Measurements from ENCODE around the gene LAMA4.

LAMA4 gene

GRCh38 chr6:112253841-112254816, at the start of gene LAMA4:
TSS of gene LAMA4 (minus strand) at chr6:112254567. CDS start at chr6:112254150, 417 bp downstream.
- no peak for DNase-seq

GRCh38 chr6:112302142-112302705, 47.9 kb upstream of the LAMA4 start:
- DNase-seq, result no peak

- no peak for DNase-seq
These were observed 46.5 kb upstream of the LAMA4 start for GRCh38 chr6:112300896-112301295.

GRCh38 chr6:112298816-112299281, 44.5 kb upstream of the LAMA4 start:
- no peak for DNase-seq

- no peak for DNase-seq
These were observed 43.8 kb upstream of the LAMA4 start for GRCh38 chr6:112298021-112298745.

- DNase-seq, result no peak
These were observed 42.3 kb upstream of the LAMA4 start for GRCh38 chr6:112296694-112297093.

- DNase-seq, result no peak
These were observed 41.8 kb upstream of the LAMA4 start for GRCh38 chr6:112296122-112296521.

GRCh38 chr6:112291161-112291762, 36.9 kb upstream of the LAMA4 start:
- DNase-seq, result no peak

GRCh38 chr6:112289038-112289566, 34.7 kb upstream of the LAMA4 start:
- DNase-seq, result no peak

GRCh38 chr6:112288475-112288874, 34.1 kb upstream of the LAMA4 start:
- DNase-seq, result no peak

GRCh38 chr6:112287577-112288225, 33.3 kb upstream of the LAMA4 start:
- no peak for DNase-seq

- DNase-seq, result no peak
These were observed 32.3 kb upstream of the LAMA4 start for GRCh38 chr6:112286500-112287144.

- DNase-seq, result no peak
These were observed 31.6 kb upstream of the LAMA4 start for GRCh38 chr6:112286010-112286409.

GRCh38 chr6:112284603-112285002, 30.2 kb upstream of the LAMA4 start:
- no peak for DNase-seq

GRCh38 chr6:112283621-112284020, 29.3 kb upstream of the LAMA4 start:
- DNase-seq, result no peak

GRCh38 chr6:112281821-112282615, 27.7 kb upstream of the LAMA4 start:
- no peak for DNase-seq

GRCh38 chr6:112279031-112279935, 24.9 kb upstream of the LAMA4 start:
- DNase-seq, result no peak

GRCh38 chr6:112275365-112275764, 21.0 kb upstream of the LAMA4 start:
- no peak for DNase-seq

GRCh38 chr6:112274774-112275173, 20.4 kb upstream of the LAMA4 start:
- no peak for DNase-seq

- no peak for DNase-seq
These were observed 18.4 kb upstream of the LAMA4 start for GRCh38 chr6:112272799-112273198.

Measured in bone marrow (tissue), 2 donors.